IMR-90 (cell line): ENCODE results near the gene SOX12. TPM values are rescaled to one million over a fixed set of nuclear protein-coding genes. Genes with fewer than 3 reads are reported as not detected.

Experiments used
- ATAC-seq: fragments of 200-7000 bp; cut with Tn5 transposase; 2 replicates; pipeline ENCODE4 v1.9.1; 2020; ENCODE audit warnings: low read depth, mild to moderate bottlenecking, moderate library complexity
- BruUV-seq: library from RNA; stranded (reverse); fragments of 400-500 nt; replicated peaks from 2 replicates; lab custom pipeline; 2021; lab: Mats Ljungman, UMichigan
- CTCF ChIA-PET: fragments of 300-600 bp; formaldehyde crosslinking; extraction: SDS; loops from one replicate; lab custom pipeline; 2021; ENCODE audit warnings: antibody characterized with exemption; lab: Yijun Ruan, JAX
- POLR2A ChIA-PET: fragments of 300-600 bp; sonication (Branson Sonifier 250); formaldehyde crosslinking; loops from one replicate; lab custom pipeline; 2022; ENCODE audit warnings: antibody characterized with exemption; ENCODE audit not compliant: unreplicated experiment; lab: Charles Lee
- DNase-seq: peaks from one replicate; pipeline ENCODE4 v3.0.0; 2013
- H2AFZ ChIP-seq: replicated peaks from 2 replicates; pipeline ENCODE3; 2013; ENCODE audit warnings: low read length, mild to moderate bottlenecking; ENCODE audit not compliant: poor library complexity
- H2AK5ac ChIP-seq: 2 replicates; pipeline ENCODE4 v1.6.1; 2013; ENCODE audit warnings: low read depth, low read length, inconsistent platforms
- H2AK9ac ChIP-seq: replicated peaks from 2 replicates; pipeline ENCODE3; 2013; ENCODE audit warnings: mild to moderate bottlenecking, low read depth, low read length, moderate library complexity; ENCODE audit not compliant: poor library complexity
- H2BK120ac ChIP-seq: 2 replicates; pipeline ENCODE4 v1.6.1; 2013; ENCODE audit warnings: low read depth, low read length, inconsistent platforms
- H2BK15ac ChIP-seq: 3 replicates; pipeline ENCODE4 v1.6.1; 2013; ENCODE audit warnings: low read depth, low read length, inconsistent platforms
- H2BK20ac ChIP-seq: 2 replicates; pipeline ENCODE4 v1.6.1; 2013; ENCODE audit warnings: low read depth, mild to moderate bottlenecking, inconsistent platforms, low read length, moderate library complexity
- H2BK5ac ChIP-seq: 2 replicates; pipeline ENCODE4 v1.6.1; 2013; ENCODE audit warnings: mild to moderate bottlenecking, low read depth, low read length, inconsistent platforms; ENCODE audit not compliant: poor library complexity, severe bottlenecking
- H3K14ac ChIP-seq: replicated peaks from 2 replicates; pipeline ENCODE4 v1.6.1; 2013; ENCODE audit warnings: low read depth, low read length, inconsistent platforms
- H3K18ac ChIP-seq: 2 replicates; pipeline ENCODE4 v1.6.1; 2013; ENCODE audit warnings: low read depth, low read length, control low read depth
- H3K23ac ChIP-seq: 2 replicates; pipeline ENCODE4 v1.6.1; 2013; ENCODE audit warnings: low read depth, low read length, inconsistent platforms
- H3K27ac ChIP-seq: 2 replicates; pipeline ENCODE4 v1.5.1; 2013; ENCODE audit warnings: mild to moderate bottlenecking, control low read depth, low read length; ENCODE audit not compliant: insufficient read depth
- H3K27me3 ChIP-seq: 2 replicates; pipeline ENCODE4 v1.6.1; 2013; ENCODE audit warnings: low read length; ENCODE audit not compliant: control insufficient read depth, insufficient read depth
- H3K36me3 ChIP-seq: 2 replicates; pipeline ENCODE4 v1.6.1; 2013; ENCODE audit warnings: low read length, mixed read lengths; ENCODE audit not compliant: control insufficient read depth, insufficient read depth
- H3K4ac ChIP-seq: 2 replicates; pipeline ENCODE4 v1.6.1; 2013; ENCODE audit warnings: low read depth, low read length, inconsistent platforms
- H3K4me1 ChIP-seq: 2 replicates; pipeline ENCODE4 v1.6.1; 2013; ENCODE audit warnings: low read length, mixed read lengths; ENCODE audit not compliant: control insufficient read depth, insufficient read depth
- H3K4me2 ChIP-seq: 2 replicates; pipeline ENCODE4 v1.6.1; 2013; ENCODE audit warnings: low read depth, mild to moderate bottlenecking, control low read depth, low read length, moderate library complexity
- H3K4me3 ChIP-seq: 2 replicates; pipeline ENCODE4 v1.5.1; 2013; ENCODE audit warnings: low read depth, mild to moderate bottlenecking, control low read depth, low read length, moderate library complexity; ENCODE audit not compliant: insufficient read depth
- H3K56ac ChIP-seq: 2 replicates; pipeline ENCODE4 v1.6.1; 2013; ENCODE audit warnings: low read length, inconsistent platforms; ENCODE audit not compliant: insufficient read depth; ENCODE audit errors: extremely low read depth
- H3K79me1 ChIP-seq, 2 experiments: 2 replicates each; pipeline ENCODE4 v1.6.1; 2013; ENCODE audit warnings: low read length in 2 of 2, inconsistent platforms in 1 of 2, low read depth in 1 of 2
- H3K9ac ChIP-seq: 2 replicates; pipeline ENCODE4 v1.6.1; 2013; ENCODE audit warnings: low read depth, low read length, control low read depth
- H3K9me1 ChIP-seq: 2 replicates; pipeline ENCODE4 v1.6.1; 2013; ENCODE audit warnings: low read length, inconsistent platforms; ENCODE audit not compliant: insufficient read depth
- H3K9me3 ChIP-seq: 2 replicates; pipeline ENCODE4 v1.6.1; 2013; ENCODE audit warnings: low read length; ENCODE audit not compliant: control insufficient read depth, insufficient read depth
- H4K20me1 ChIP-seq: 2 replicates; pipeline ENCODE4 v1.6.1; 2013; ENCODE audit warnings: low read length, inconsistent platforms; ENCODE audit not compliant: insufficient read depth
- H4K5ac ChIP-seq: 2 replicates; pipeline ENCODE4 v1.6.1; 2013; ENCODE audit warnings: mild to moderate bottlenecking, low read depth, low read length, control low read depth
- H4K8ac ChIP-seq, 2 experiments: 2 replicates each; pipeline ENCODE4 v1.6.1; 2013; ENCODE audit warnings: low read depth in 2 of 2, low read length in 2 of 2, control low read depth in 1 of 2, inconsistent platforms in 1 of 2
- H4K91ac ChIP-seq: 2 replicates; pipeline ENCODE4 v1.6.1; 2013; ENCODE audit warnings: low read depth, low read length, inconsistent platforms; ENCODE audit not compliant: insufficient read depth
- CEBPB ChIP-seq: IDR thresholded peaks from 2 replicates; pipeline ENCODE4 v1.6.1; 2012; ENCODE audit warnings: low read depth, low read length, improper control_type of control experiment
- CHD1 ChIP-seq: IDR thresholded peaks from 2 replicates; pipeline ENCODE4 v1.6.1; 2012; ENCODE audit warnings: low read depth, low read length, improper control_type of control experiment
- FOS ChIP-seq: fragments of 150-350 bp; IDR thresholded peaks from 2 replicates; pipeline ENCODE4 v1.6.1; 2016; ENCODE audit warnings: low read depth, low read length
- MAFK ChIP-seq: IDR thresholded peaks from 2 replicates; pipeline ENCODE4 v1.6.1; 2012; ENCODE audit warnings: low read depth, low read length, improper control_type of control experiment
- MAZ ChIP-seq: IDR thresholded peaks from 2 replicates; pipeline ENCODE4 v1.6.1; 2012; ENCODE audit warnings: low read depth, mild to moderate bottlenecking, low read length, improper control_type of control experiment, moderate library complexity, borderline replicate concordance
- MXI1 ChIP-seq: IDR thresholded peaks from 2 replicates; pipeline ENCODE4 v1.6.1; 2012; ENCODE audit warnings: low read depth, mild to moderate bottlenecking, low read length, moderate library complexity, borderline replicate concordance
- NFE2L2 ChIP-seq: fragments of 150-350 bp; IDR thresholded peaks from 2 replicates; pipeline ENCODE4 v1.6.1; 2016; ENCODE audit warnings: low read depth, mild to moderate bottlenecking, low read length
- RAD21 ChIP-seq: IDR thresholded peaks from 2 replicates; pipeline ENCODE4 v1.6.1; 2012; ENCODE audit warnings: low read length, improper control_type of control experiment
- RFX5 ChIP-seq: IDR thresholded peaks from 2 replicates; pipeline ENCODE4 v1.8.0; 2012; ENCODE audit warnings: low read depth, mild to moderate bottlenecking, low read length, moderate library complexity
- SMC3 ChIP-seq: fragments of 150-350 bp; IDR thresholded peaks from 2 replicates; pipeline ENCODE4 v1.6.1; 2016; ENCODE audit warnings: low read depth, mild to moderate bottlenecking, antibody characterized with exemption, low read length, moderate library complexity
- WGBS, 2 experiments: methylation state at CpG; one replicate each; pipeline versions ENCODE4 v1.1.5 to v1.1.7; 2013; ENCODE audit warnings: missing lambda C conversion rate in 2 of 2; ENCODE audit not compliant: insufficient read length in 1 of 2; ENCODE audit errors: extremely low coverage in 2 of 2; 5-methylcytosine and 5-hydroxymethylcytosine counted together
- dilution Hi-C: fragments of 300-500 bp; cut with HindIII; formaldehyde crosslinking; loops from one replicate; pipeline ENCODE4 v1.14.3; 2018; ENCODE audit warnings: low sequenced_read_pairs; ENCODE audit not compliant: unreplicated experiment
- in situ Hi-C: fragments of 300-500 bp; cut with MboI; formaldehyde crosslinking; loops from 3 replicates; pipeline ENCODE4 v1.14.3; 2019; ENCODE audit warnings: low sequenced_read_pairs, inconsistent platforms, mixed read lengths
- intact Hi-C: fragments of 100-400 bp; cut with micrococcal nuclease; formaldehyde crosslinking; loops from 2 replicates; pipeline ENCODE4 v1.10.0; 2022
- polyA plus RNA-seq, 3 experiments: library from polyadenylated mRNA; depleted of rRNA; stranded (reverse); fragments of >200 nt; gene quantifications; 2 replicates each; pipeline ENCODE4 v1.2.3, GENCODE V29; 2012; ENCODE audit warnings: low replicate concordance in 1 of 3
- total RNA-seq: library from RNA; depleted of rRNA; stranded (reverse); fragments of >200 nt; gene quantifications from 2 replicates; pipeline ENCODE4 v1.2.3, GENCODE V29; 2012

Gene SOX12
- total and polyA plus RNA-seq, 2 of the 4 experiments (the other 2 are of a cell fraction): 1.1 to 6.2 TPM

GRCh38 chr20:278607-279571, 46.5 kb upstream of the SOX12 start:
- no peaks in the 10 kb centered on the region for H3K27me3 ChIP-seq
- no peak overlapping the region for H3K4me2 ChIP-seq
- intact Hi-C loops (no loop called here), dilution Hi-C loops (no loop called here), in situ Hi-C loops (no loop called here)
- H2AK9ac ChIP-seq: no peak overlapping the region
- H3K9me3 ChIP-seq: no peaks in the 10 kb centered on the region
- H3K23ac ChIP-seq: no peak overlapping the region
- no peak overlapping the region for H2AFZ ChIP-seq
- 84% methylated on average over 27 of the region's 88 CpGs; no CpG with 5 or more reads in 1 of the 2 experiments for WGBS, 2 experiments
- H4K5ac ChIP-seq: no peak overlapping the region
- H3K4ac ChIP-seq: no peak overlapping the region
- H3K18ac ChIP-seq: no peak overlapping the region
- H2BK15ac ChIP-seq: no peak overlapping the region
- H2BK20ac ChIP-seq: no peak overlapping the region
- H2AK5ac ChIP-seq: no peak overlapping the region
- no peak for ATAC-seq
- POLR2A ChIA-PET: no interaction called here
- H2BK120ac ChIP-seq: no peak overlapping the region
- H3K14ac ChIP-seq: no peak overlapping the region
- H4K20me1 ChIP-seq: no peaks in the 10 kb centered on the region
- CTCF ChIA-PET: no interaction called here
- DNase-seq: no peak
- H3K56ac ChIP-seq: no peak overlapping the region
- H3K79me1 ChIP-seq: no peaks in the 10 kb centered on the region
- H3K27ac ChIP-seq: no peak overlapping the region
- peaks cover 40% of the 10 kb centered on the region for H3K36me3 ChIP-seq
- H3K4me3 ChIP-seq: no peak overlapping the region
- no peak overlapping the region for H4K8ac ChIP-seq
- BruUV-seq: no TSS peak
- H3K9me1 ChIP-seq: no peaks in the 10 kb centered on the region
- no peak overlapping the region for H4K91ac ChIP-seq
- H3K9ac ChIP-seq: no peak overlapping the region
- TF ChIP-seq CHD1 (no peak), SMC3 (no peak), NFE2L2 (no peak), MXI1 (no peak), RFX5 (no peak), RAD21 (no peak), MAZ (no peak), MAFK (no peak), FOS (no peak), CEBPB (no peak)
- no peak overlapping the region for H2BK5ac ChIP-seq
- H3K4me1 ChIP-seq: no peaks in the 10 kb centered on the region
